Neuronal stem cell (in vitro differentiated cells): Measurements from ENCODE around the gene PLXND1.

Experiments
- DNase-seq: peaks from one replicate; pipeline ENCODE4 v3.0.0-alpha.2; 2013; ENCODE audit warnings: low spot score
- H2AFZ ChIP-seq: one replicate; pipeline ENCODE4 v1.6.1; 2013; ENCODE audit warnings: mild to moderate bottlenecking, low read length, inconsistent platforms
- H2AK5ac ChIP-seq: 2 replicates; pipeline ENCODE4 v1.6.1; 2013; ENCODE audit warnings: low read depth, mild to moderate bottlenecking, inconsistent platforms, low read length, moderate library complexity, mixed read lengths
- H2BK120ac ChIP-seq: 2 replicates; pipeline ENCODE4 v1.6.1; 2013; ENCODE audit warnings: low read depth, mild to moderate bottlenecking, inconsistent platforms, low read length, moderate library complexity, mixed read lengths
- H2BK12ac ChIP-seq: one replicate; pipeline ENCODE4 v1.6.1; 2013; ENCODE audit warnings: low read length, inconsistent platforms
- H2BK15ac ChIP-seq: 2 replicates; pipeline ENCODE4 v1.6.1; 2013; ENCODE audit warnings: mild to moderate bottlenecking, low read length, inconsistent platforms, mixed read lengths
- H2BK5ac ChIP-seq: one replicate; pipeline ENCODE4 v1.6.1; 2013; ENCODE audit warnings: inconsistent platforms, mild to moderate bottlenecking, low read length, moderate library complexity
- H3K14ac ChIP-seq: one replicate; pipeline ENCODE4 v1.6.1; 2013; ENCODE audit warnings: low read length, inconsistent platforms
- H3K18ac ChIP-seq: 2 replicates; pipeline ENCODE4 v1.6.1; 2013; ENCODE audit warnings: low read length, inconsistent platforms
- H3K23ac ChIP-seq: 2 replicates; pipeline ENCODE4 v1.6.1; 2013; ENCODE audit warnings: low read depth, mild to moderate bottlenecking, mixed read lengths, low read length, inconsistent platforms; ENCODE audit not compliant: poor library complexity
- H3K27ac ChIP-seq: replicated peaks from 3 replicates; pipeline ENCODE4 v1.5.1; 2013; ENCODE audit warnings: low read length, inconsistent platforms
- H3K27me3 ChIP-seq, 3 experiments: 2 replicates each; pipeline ENCODE4 v1.6.1; 2013; ENCODE audit warnings: low read length in 3 of 3, mild to moderate bottlenecking in 2 of 3, inconsistent platforms in 1 of 3, low read depth in 1 of 3, mixed read lengths in 1 of 3, moderate library complexity in 1 of 3; ENCODE audit not compliant: control insufficient read depth in 3 of 3, insufficient read depth in 3 of 3
- H3K36me3 ChIP-seq, 2 donors: replicated peaks in 1 of 2; 2 replicates each; pipeline ENCODE4 v1.6.1; 2013; ENCODE audit warnings: low read length in 2 of 2; ENCODE audit not compliant: control insufficient read depth in 2 of 2, insufficient read depth in 2 of 2
- H3K4ac ChIP-seq: 2 replicates; pipeline ENCODE4 v1.6.1; 2013; ENCODE audit warnings: inconsistent platforms, mild to moderate bottlenecking, low read length, moderate library complexity
- H3K4me1 ChIP-seq, 2 donors: 1 replicate in 1 of 2; 2 replicates in 1 of 2; pipeline ENCODE4 v1.6.1; 2013; ENCODE audit warnings: low read length in 2 of 2, low read depth in 1 of 2; ENCODE audit not compliant: control insufficient read depth in 2 of 2, insufficient read depth in 1 of 2
- H3K4me2 ChIP-seq: one replicate; pipeline ENCODE4 v1.6.1; 2013; ENCODE audit warnings: mild to moderate bottlenecking, low read length, inconsistent platforms; ENCODE audit not compliant: insufficient read depth, poor library complexity, severe bottlenecking
- H3K4me3 ChIP-seq, 2 donors: 2 replicates each; pipeline ENCODE4 v1.5.1; 2013; ENCODE audit warnings: low read length in 2 of 2, mild to moderate bottlenecking in 2 of 2, inconsistent platforms in 1 of 2, moderate library complexity in 1 of 2
- H3K79me1 ChIP-seq: one replicate; pipeline ENCODE4 v1.6.1; 2013; ENCODE audit warnings: low read depth, mild to moderate bottlenecking, inconsistent platforms, low read length, moderate library complexity
- H3K9ac ChIP-seq: one replicate; pipeline ENCODE4 v1.6.1; 2013; ENCODE audit warnings: mild to moderate bottlenecking, low read depth, low read length, inconsistent platforms; ENCODE audit not compliant: poor library complexity
- H3K9me3 ChIP-seq, 2 donors: replicated peaks in 1 of 2; 2 replicates each; pipeline versions ENCODE3 to v1.6.1; 2013; ENCODE audit warnings: low read length in 2 of 2, mild to moderate bottlenecking in 2 of 2, inconsistent platforms in 1 of 2, low read depth in 1 of 2, mixed read lengths in 1 of 2, moderate library complexity in 1 of 2; ENCODE audit not compliant: control insufficient read depth in 2 of 2, insufficient read depth in 1 of 2
- H4K8ac ChIP-seq: one replicate; pipeline ENCODE4 v1.6.1; 2013; ENCODE audit warnings: low read depth, mild to moderate bottlenecking, inconsistent platforms, low read length, moderate library complexity
- H4K91ac ChIP-seq: one replicate; pipeline ENCODE4 v1.6.1; 2013; ENCODE audit warnings: low read length, low read depth, mild to moderate bottlenecking, inconsistent platforms; ENCODE audit not compliant: poor library complexity
- WGBS, 2 donors: extraction: QIAGEN DNeasy Blood & Tissue Kit; methylation state at CpG; one replicate each; pipeline ENCODE4 v1.1.7; 2013; ENCODE audit warnings: missing lambda C conversion rate in 2 of 2, mixed read lengths in 1 of 2; ENCODE audit not compliant: insufficient read length in 2 of 2, insufficient replicate concordance in 1 of 2; ENCODE audit errors: extremely low coverage in 2 of 2; 5-methylcytosine and 5-hydroxymethylcytosine counted together

The PLXND1 gene

GRCh38 chr3:129539206-129539605, 67.3 kb downstream of the PLXND1 start:
- peaks cover 3 to 6% of the 10 kb centered on the region in 2 donors for H3K4me1 ChIP-seq
- no peak overlapping the region for H2AFZ ChIP-seq
- H4K91ac ChIP-seq: no peak overlapping the region
- H3K18ac ChIP-seq: no peak overlapping the region
- no peak overlapping the region for H3K4me2 ChIP-seq
- no peak overlapping the region for H3K27ac ChIP-seq
- H2BK120ac ChIP-seq: no peak overlapping the region
- no peak overlapping the region for H3K9ac ChIP-seq
- no peak overlapping the region for H3K23ac ChIP-seq
- H3K79me1 ChIP-seq: no peaks in the 10 kb centered on the region
- no peak overlapping the region for H4K8ac ChIP-seq
- H3K4ac ChIP-seq: no peak overlapping the region
- no peak overlapping the region for H3K14ac ChIP-seq
- no peak for DNase-seq
- no peak overlapping the region for H2BK5ac ChIP-seq
- H2BK15ac ChIP-seq: no peak overlapping the region
- no peaks in the 10 kb centered on the region for H3K36me3 ChIP-seq
- WGBS, 2 donors: no CpG with 5 or more reads among the region's 8 CpGs
- no peak overlapping the region for H2AK5ac ChIP-seq
- H3K27me3 ChIP-seq: peaks cover 0 to 3% (median 0%) of the 10 kb centered on the region in 3 experiments
- H2BK12ac ChIP-seq: no peak overlapping the region
- no peaks in the 10 kb centered on the region for H3K9me3 ChIP-seq
- no peak overlapping the region for H3K4me3 ChIP-seq

- no peak overlapping the region for H2BK120ac ChIP-seq
- H3K36me3 ChIP-seq: no peaks in the 10 kb centered on the region
- H3K79me1 ChIP-seq: no peaks in the 10 kb centered on the region
- H3K4me3 ChIP-seq: no peak overlapping the region
- no peaks in the 10 kb centered on the region for H3K27me3 ChIP-seq
- no peak overlapping the region for H4K8ac ChIP-seq
- peak overlapping the region; percentile 16 for H3K18ac ChIP-seq
- H2AFZ ChIP-seq: no peak overlapping the region
- H3K23ac ChIP-seq: no peak overlapping the region
- no peak overlapping the region for H3K27ac ChIP-seq
- no peak for DNase-seq
- H3K4me2 ChIP-seq: no peak overlapping the region
- no peak overlapping the region for H3K14ac ChIP-seq
- no peak overlapping the region for H3K9ac ChIP-seq
- H2BK5ac ChIP-seq: no peak overlapping the region
- H3K4me1 ChIP-seq: peaks cover 3 to 10% of the 10 kb centered on the region in 2 donors
- no CpG with 5 or more reads among the region's 3 CpGs for WGBS, 2 donors
- no peak overlapping the region for H3K4ac ChIP-seq
- no peak overlapping the region for H2BK15ac ChIP-seq
- no peak overlapping the region for H2BK12ac ChIP-seq
- H4K91ac ChIP-seq: no peak overlapping the region
- H3K9me3 ChIP-seq: no peaks in the 10 kb centered on the region
- peak overlapping the region; percentile 73 for H2AK5ac ChIP-seq
Observed at GRCh38 chr3:129536804-129537203, 69.7 kb downstream of the PLXND1 start.

GRCh38 chr3:129536374-129536667, 70.2 kb downstream of the PLXND1 start:
- Histone ChIP-seq H3K4me3 (no peak overlapping the region), H3K4me1 (peaks cover 3 to 10% of the 10 kb centered on the region in 2 donors), H2BK120ac (no peak overlapping the region), H2AFZ (no peak overlapping the region), H3K14ac (no peak overlapping the region), H2BK5ac (no peak overlapping the region), H4K91ac (no peak overlapping the region), H3K27me3 (no peaks in the 10 kb centered on the region), H3K9me3 (no peaks in the 10 kb centered on the region), H3K36me3 (no peaks in the 10 kb centered on the region), H3K23ac (no peak overlapping the region), H3K4me2 (no peak overlapping the region), H3K9ac (no peak overlapping the region), H3K4ac (no peak overlapping the region), H2AK5ac (no peak overlapping the region), H3K27ac (no peak overlapping the region), H2BK15ac (no peak overlapping the region), H4K8ac (no peak overlapping the region), H2BK12ac (no peak overlapping the region), H3K18ac (no peak overlapping the region), H3K79me1 (no peaks in the 10 kb centered on the region)
- no CpG with 5 or more reads among the region's 2 CpGs for WGBS, 2 donors
- no peak for DNase-seq

GRCh38 chr3:129535075-129535474, 71.4 kb downstream of the PLXND1 start:
- Histone ChIP-seq H3K4me3 (no peak overlapping the region), H2AFZ (no peak overlapping the region), H3K4ac (no peak overlapping the region), H3K27me3 (no peaks in the 10 kb centered on the region), H2AK5ac (no peak overlapping the region), H3K36me3 (no peaks in the 10 kb centered on the region), H4K91ac (no peak overlapping the region), H2BK120ac (no peak overlapping the region), H3K14ac (no peak overlapping the region), H3K23ac (no peak overlapping the region), H4K8ac (no peak overlapping the region), H2BK12ac (no peak overlapping the region), H3K18ac (no peak overlapping the region), H2BK5ac (no peak overlapping the region), H3K4me1 (peaks cover 10 to 15% of the 10 kb centered on the region in 2 donors), H3K4me2 (no peak overlapping the region), H3K27ac (no peak overlapping the region), H2BK15ac (no peak overlapping the region), H3K9ac (no peak overlapping the region), H3K79me1 (no peaks in the 10 kb centered on the region), H3K9me3 (no peaks in the 10 kb centered on the region)
- DNase-seq: no peak
- no CpG with 5 or more reads among the region's 1 CpG for WGBS, 2 donors
